HCT116 (cell line): ENCODE results near the gene RASA2. TPM values are rescaled to one million over a fixed set of nuclear protein-coding genes. Genes with fewer than 3 reads are reported as not detected.

Experiments used
- ATAC-seq: fragments of 200-7000 bp; cut with Tn5 transposase; 2 replicates; pipeline ENCODE4 v1.9.1; 2020; ENCODE audit warnings: mild to moderate bottlenecking, moderate library complexity
- BruUV-seq: library from RNA; stranded (reverse); fragments of 400-500 nt; replicated peaks from 2 replicates; lab custom pipeline; 2021; lab: Mats Ljungman, UMichigan
- CTCF ChIA-PET: fragments of 300-600 bp; sonication (Branson Sonifier 250); formaldehyde crosslinking; loops from one replicate; lab custom pipeline; 2021; ENCODE audit warnings: antibody characterized with exemption; lab: Charles Lee
- POLR2A ChIA-PET: fragments of 300-600, 350-600 bp; sonication (Branson Sonifier 250); formaldehyde crosslinking; loops from one replicate; lab custom pipeline; 2021; ENCODE audit warnings: antibody characterized with exemption; lab: Charles Lee
- RAD21 ChIA-PET, 2 experiments: fragments of 300-600 bp; sonication (Branson Sonifier 250); formaldehyde crosslinking; loops; one replicate each; lab custom pipeline; 2023; ENCODE audit warnings: low total read pairs in 2 of 2; ENCODE audit not compliant: uncharacterized antibody in 2 of 2, unreplicated experiment in 2 of 2, low non-redundant PET in 1 of 2; lab: Charles Lee
- DNase-seq: peaks from one replicate; pipeline ENCODE4 v3.0.0-alpha.2; 2010; ENCODE audit warnings: low read depth, low spot score
- H2AFZ ChIP-seq: fragments of 200-600 bp; shearing (Covaris generic), sonication (generic); 2 replicates; pipeline ENCODE4 v1.6.1; 2017; ENCODE audit warnings: low read depth, mixed run types, mixed read lengths, antibody characterized with exemption, low read length; ENCODE audit not compliant: poor library complexity, severe bottlenecking
- H3K27ac ChIP-seq: 2 replicates; pipeline ENCODE4 v1.5.1; 2012; ENCODE audit warnings: low read depth, low read length
- H3K27me3 ChIP-seq: fragments of 200-600 bp; sonication (generic); 2 replicates; pipeline ENCODE4 v1.6.1; 2016; ENCODE audit warnings: mixed run types, low read length, mixed read lengths; ENCODE audit not compliant: insufficient read depth
- H3K36me3 ChIP-seq, 2 experiments: fragments of 200-500 bp in 1 of 2; fragments of 200-600 bp in 1 of 2; sonication (Bioruptor generic) in 1 of 2; sonication (generic) in 1 of 2; 2 replicates each; pipeline versions ENCODE4 v1.5.1 to v1.6.1; 2014 to 2016; ENCODE audit warnings: low read length in 2 of 2, inconsistent platforms in 1 of 2, mixed read lengths in 1 of 2, mixed run types in 1 of 2; ENCODE audit not compliant: insufficient read depth in 2 of 2, control insufficient read depth in 1 of 2
- H3K4me1 ChIP-seq, 2 experiments: fragments of 200-600 bp in 1 of 2; sonication (generic) in 1 of 2; 2 replicates each; pipeline versions ENCODE4 v1.5.1 to v1.6.1; 2012 to 2017; ENCODE audit warnings: low read length in 2 of 2, inconsistent platforms in 1 of 2, mild to moderate bottlenecking in 1 of 2, mixed read lengths in 1 of 2, mixed run types in 1 of 2, moderate library complexity in 1 of 2; ENCODE audit not compliant: insufficient read depth in 2 of 2, control insufficient read depth in 1 of 2
- H3K4me2 ChIP-seq: fragments of 200-600 bp; sonication (generic); 2 replicates; pipeline ENCODE4 v1.6.1; 2017; ENCODE audit warnings: mixed run types, low read length, mixed read lengths
- H3K4me3 ChIP-seq, 2 experiments: fragments of 200-600 bp in 1 of 2; sonication (generic) in 1 of 2; replicated peaks in 1 of 2; 2 replicates each; pipeline ENCODE4 v1.5.1; 2011 to 2016; ENCODE audit warnings: low read length in 2 of 2, control low read depth in 1 of 2, low read depth in 1 of 2, mild to moderate bottlenecking in 1 of 2, mixed read lengths in 1 of 2, mixed run types in 1 of 2
- H3K79me2 ChIP-seq: fragments of 200-600 bp; sonication (generic); 2 replicates; pipeline ENCODE4 v1.6.1; 2017; ENCODE audit warnings: mild to moderate bottlenecking, mixed run types, low read length, moderate library complexity, mixed read lengths; ENCODE audit not compliant: insufficient read depth
- H3K9ac ChIP-seq: fragments of 200-600 bp; sonication (generic); 2 replicates; pipeline ENCODE4 v1.6.1; 2016; ENCODE audit warnings: low read length, mixed read lengths
- H3K9me2 ChIP-seq: fragments of 200-600 bp; sonication (generic), shearing (Covaris generic); 2 replicates; pipeline ENCODE4 v1.6.1; 2017; ENCODE audit warnings: mixed run types, mild to moderate bottlenecking, moderate library complexity; ENCODE audit not compliant: insufficient read depth
- H3K9me3 ChIP-seq, 2 experiments: fragments of 200-500 bp in 1 of 2; fragments of 200-600 bp in 1 of 2; sonication (Bioruptor generic) in 1 of 2; sonication (generic) in 1 of 2; 2 replicates each; pipeline ENCODE4 v1.6.1; 2014 to 2017; ENCODE audit warnings: low read length in 2 of 2, mixed read lengths in 2 of 2, inconsistent platforms in 1 of 2, low read depth in 1 of 2, mild to moderate bottlenecking in 1 of 2, mixed run types in 1 of 2, moderate library complexity in 1 of 2; ENCODE audit not compliant: control insufficient read depth in 1 of 2, insufficient read depth in 1 of 2
- H4K20me1 ChIP-seq: fragments of 200-600 bp; sonication (generic), shearing (Covaris generic); 2 replicates; pipeline ENCODE4 v1.6.1; 2017; ENCODE audit warnings: mixed run types, mild to moderate bottlenecking, moderate library complexity; ENCODE audit not compliant: insufficient read depth
- CBX3 ChIP-seq: IDR thresholded peaks from 2 replicates; pipeline ENCODE4 v1.6.1; 2012; ENCODE audit warnings: low read depth
- ELF1 ChIP-seq: IDR thresholded peaks from 2 replicates; pipeline ENCODE4 v1.6.1; 2012; ENCODE audit warnings: low read depth, borderline replicate concordance
- EZH2phosphoT487 ChIP-seq: fragments of 200-600 bp; IDR thresholded peaks from 2 replicates; pipeline ENCODE4 v1.6.1; 2018; ENCODE audit warnings: antibody characterized with exemption, borderline replicate concordance
- POLR2A ChIP-seq: IDR thresholded peaks from 2 replicates; pipeline ENCODE4 v1.7.0; 2011; ENCODE audit warnings: borderline replicate concordance; ENCODE audit not compliant: insufficient read depth, insufficient read length; ENCODE audit errors: extremely low read depth
- SIN3A ChIP-seq: IDR thresholded peaks from 2 replicates; pipeline ENCODE4 v1.6.1; 2012; ENCODE audit warnings: low read depth
- SRF ChIP-seq: IDR thresholded peaks from 2 replicates; pipeline ENCODE4 v1.6.1; 2012; ENCODE audit warnings: low read depth
- TCF7L2 ChIP-seq: IDR thresholded peaks from 2 replicates; pipeline ENCODE4 v1.7.0; 2011; ENCODE audit warnings: borderline replicate concordance, inconsistent platforms; ENCODE audit not compliant: insufficient read depth, insufficient read length; ENCODE audit errors: extremely low read depth
- intact Hi-C: fragments of 100-400 bp; cut with micrococcal nuclease; formaldehyde crosslinking; loops from 2 replicates; pipeline ENCODE4 v1.10.0; 2022
- total RNA-seq: library from RNA; stranded (reverse); gene quantifications from one replicate; pipeline ENCODE4 v1.2.1, GENCODE V29; 2021; ENCODE audit not compliant: unreplicated experiment
- TF ChIP-seq, protein P1 (sequence below): IDR thresholded peaks from 2 replicates; pipeline ENCODE4 v1.6.1; 2011; ENCODE audit warnings: mild to moderate bottlenecking, low read length, moderate library complexity; ENCODE audit not compliant: insufficient replicate concordance; ENCODE audit errors: extremely low read depth
- TF ChIP-seq, protein P2 (sequence below): IDR thresholded peaks from 2 replicates; pipeline ENCODE4 v1.6.1; 2012

The RASA2 gene
- total RNA-seq, 1 experiment from 2014 or later = 12.8 TPM

DNA sequence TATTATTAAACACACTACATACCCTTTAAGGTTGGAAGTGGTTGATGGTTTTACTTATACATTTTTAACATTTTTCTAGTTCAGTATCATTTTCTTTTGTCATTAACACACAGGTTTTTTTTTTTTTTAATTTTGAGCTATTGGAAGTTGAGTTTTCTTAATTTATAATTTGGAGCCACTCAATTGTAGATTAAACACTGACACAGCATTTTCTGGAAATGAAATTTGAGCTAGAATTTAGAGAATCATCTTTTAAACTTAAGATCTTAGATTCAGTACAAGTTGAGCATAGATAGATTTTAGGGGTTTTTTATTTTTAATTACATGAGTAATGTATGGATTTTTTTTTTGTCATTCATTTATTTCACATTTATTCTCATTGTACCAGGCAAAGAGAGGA, 35.0 kb downstream of the RASA2 start:
- no peak for DNase-seq
- Histone ChIP-seq H3K4me2 (no peak overlapping the region), H4K20me1 (no peaks in the 10 kb centered on the region), H3K4me1 (no peaks in the 10 kb centered on the region), H3K36me3 (peaks cover 2 to 5% of the 10 kb centered on the region in 2 experiments; a peak in 2 of 4 replicates), H3K79me2 (peaks cover 3% of the 10 kb centered on the region), H3K4me3 (no peak overlapping the region), H3K9me3 (no peaks in the 10 kb centered on the region), H3K27me3 (no peaks in the 10 kb centered on the region), H3K27ac (no peak overlapping the region)
- ChIA-PET RAD21 (no interaction called here), POLR2A (no interaction called here), CTCF (no interaction called here)
- no TSS peak for BruUV-seq
- intact Hi-C loops = no loop called here
- no peak for ATAC-seq
- TF ChIP-seq, protein P1, sequence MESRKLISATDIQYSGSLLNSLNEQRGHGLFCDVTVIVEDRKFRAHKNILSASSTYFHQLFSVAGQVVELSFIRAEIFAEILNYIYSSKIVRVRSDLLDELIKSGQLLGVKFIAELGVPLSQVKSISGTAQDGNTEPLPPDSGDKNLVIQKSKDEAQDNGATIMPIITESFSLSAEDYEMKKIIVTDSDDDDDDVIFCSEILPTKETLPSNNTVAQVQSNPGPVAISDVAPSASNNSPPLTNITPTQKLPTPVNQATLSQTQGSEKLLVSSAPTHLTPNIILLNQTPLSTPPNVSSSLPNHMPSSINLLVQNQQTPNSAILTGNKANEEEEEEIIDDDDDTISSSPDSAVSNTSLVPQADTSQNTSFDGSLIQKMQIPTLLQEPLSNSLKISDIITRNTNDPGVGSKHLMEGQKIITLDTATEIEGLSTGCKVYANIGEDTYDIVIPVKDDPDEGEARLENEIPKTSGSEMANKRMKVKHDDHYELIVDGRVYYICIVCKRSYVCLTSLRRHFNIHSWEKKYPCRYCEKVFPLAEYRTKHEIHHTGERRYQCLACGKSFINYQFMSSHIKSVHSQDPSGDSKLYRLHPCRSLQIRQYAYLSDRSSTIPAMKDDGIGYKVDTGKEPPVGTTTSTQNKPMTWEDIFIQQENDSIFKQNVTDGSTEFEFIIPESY = no peak
- TF ChIP-seq, protein P2, sequence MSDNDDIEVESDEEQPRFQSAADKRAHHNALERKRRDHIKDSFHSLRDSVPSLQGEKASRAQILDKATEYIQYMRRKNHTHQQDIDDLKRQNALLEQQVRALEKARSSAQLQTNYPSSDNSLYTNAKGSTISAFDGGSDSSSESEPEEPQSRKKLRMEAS = no peak
- TF ChIP-seq ELF1 = no peak
- TF ChIP-seq TCF7L2 = no peak
- TF ChIP-seq, all 23 proteins: peak for 0
- H3K9me2 ChIP-seq = no peaks in the 10 kb centered on the region
- no peak overlapping the region for H3K9ac ChIP-seq
- no peak overlapping the region for H2AFZ ChIP-seq

DNA sequence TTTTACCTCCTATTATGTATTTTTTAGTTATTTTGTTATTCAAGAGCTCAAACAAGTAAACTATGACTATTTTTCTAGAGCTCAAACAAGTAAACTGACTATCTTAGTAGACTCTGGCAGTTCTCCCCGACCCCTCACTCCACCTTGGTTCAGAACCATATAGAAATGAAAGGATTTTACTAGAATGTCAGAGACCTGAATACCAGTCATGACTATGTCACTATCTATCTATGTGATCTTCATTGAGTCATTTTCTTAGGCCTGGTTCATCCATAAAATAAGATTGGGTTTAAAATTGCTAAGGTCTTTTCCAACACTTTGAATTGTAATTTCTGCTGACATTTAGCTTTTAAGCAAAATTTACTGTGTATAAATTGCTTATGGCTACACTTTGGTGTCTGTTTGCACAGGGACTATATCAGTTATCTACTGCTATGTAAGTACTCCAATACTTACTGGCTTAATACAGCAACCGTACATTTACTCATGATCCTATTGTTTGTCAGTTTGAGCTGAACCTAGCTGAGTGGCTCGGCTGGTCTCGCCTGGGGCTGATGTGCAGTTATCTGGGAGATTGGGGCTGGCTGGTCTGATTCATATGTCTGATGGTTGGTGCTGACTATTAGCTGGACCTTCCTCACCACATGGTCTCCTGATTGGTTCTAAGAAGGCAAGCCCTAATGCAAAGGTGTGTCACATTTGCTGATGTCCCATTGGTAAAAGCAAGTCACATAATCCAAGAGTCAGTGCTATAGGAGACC, 37.0 kb downstream of the RASA2 start:
- no peaks in the 10 kb centered on the region for H3K9me2 ChIP-seq
- ChIA-PET POLR2A (no interaction called here), CTCF (no interaction called here)
- H3K9me3 ChIP-seq = no peaks in the 10 kb centered on the region
- no peaks in the 10 kb centered on the region for H3K36me3 ChIP-seq
- no peaks in the 10 kb centered on the region for H3K4me1 ChIP-seq
- ATAC-seq = no peak
- H3K27ac ChIP-seq = no peak overlapping the region
- H2AFZ ChIP-seq = no peak overlapping the region
- TF ChIP-seq POLR2A = no peak
- no peak for TF ChIP-seq SRF
- no peak for TF ChIP-seq CBX3
- no peak for TF ChIP-seq SIN3A
- TF ChIP-seq EZH2phosphoT487 = no peak
- TF ChIP-seq, all 23 proteins: peak for 0
- Histone ChIP-seq H3K27me3 (no peaks in the 10 kb centered on the region), H4K20me1 (no peaks in the 10 kb centered on the region), H3K4me2 (no peak overlapping the region), H3K79me2 (peaks cover 3% of the 10 kb centered on the region), H3K9ac (no peak overlapping the region), H3K4me3 (no peak overlapping the region)
- RAD21 ChIA-PET = no interaction called here
- intact Hi-C loops = no loop called here
- BruUV-seq = no TSS peak
- no peak for DNase-seq
